Hepatocyte (in vitro differentiated cells): ENCODE measurements around the gene SPRN.

Source experiments
- EZH2 ChIP-seq: fragments of 200-600 bp; sonication (generic); IDR thresholded peaks from 2 replicates; pipeline ENCODE4 v1.6.1; 2016; ENCODE audit warnings: antibody characterized with exemption, mild to moderate bottlenecking, borderline replicate concordance
- TF ChIP-seq, protein P1 (sequence below): fragments of 200-600 bp; sonication (generic); IDR thresholded peaks from 2 replicates; pipeline ENCODE4 v1.5.1; 2016; ENCODE audit warnings: antibody characterized with exemption, mild to moderate bottlenecking; ENCODE audit not compliant: poor library complexity

DNA sequence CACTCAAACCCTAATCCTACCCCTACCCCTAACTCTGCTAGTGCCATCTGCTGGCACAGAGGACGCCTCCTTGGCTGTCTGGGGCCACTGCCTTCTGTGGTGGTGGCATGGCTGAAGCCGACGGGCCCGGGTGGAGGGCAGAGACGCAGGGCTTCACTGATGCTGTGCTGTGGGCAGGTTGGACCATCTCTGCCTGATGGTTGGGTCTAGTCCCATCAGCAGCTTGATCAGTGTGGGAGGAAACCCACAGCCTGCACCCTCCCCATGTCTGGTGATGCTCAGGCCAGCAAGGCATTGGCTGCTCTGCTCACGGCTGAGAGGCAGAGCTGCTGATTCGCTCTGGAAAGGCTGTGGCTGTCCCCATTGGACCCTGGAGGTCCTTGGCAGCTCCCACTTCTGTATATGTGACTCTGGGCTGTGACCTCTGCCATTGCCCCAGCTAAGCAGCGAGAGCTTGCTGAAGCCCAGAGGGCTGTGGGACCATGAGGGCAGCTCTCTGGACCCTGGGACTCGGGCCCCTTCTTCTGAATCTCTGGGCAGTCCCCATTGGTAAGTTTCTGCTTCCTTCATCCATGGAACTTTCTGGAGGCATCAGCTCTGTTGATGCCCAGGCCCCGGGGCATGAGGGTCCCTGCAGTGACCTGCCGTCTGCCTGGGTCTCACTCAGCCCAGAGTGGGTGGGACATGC is 29.2 kb upstream of the SPRN start, which contains the start of gene SCART1:
- TF ChIP-seq, protein P1, sequence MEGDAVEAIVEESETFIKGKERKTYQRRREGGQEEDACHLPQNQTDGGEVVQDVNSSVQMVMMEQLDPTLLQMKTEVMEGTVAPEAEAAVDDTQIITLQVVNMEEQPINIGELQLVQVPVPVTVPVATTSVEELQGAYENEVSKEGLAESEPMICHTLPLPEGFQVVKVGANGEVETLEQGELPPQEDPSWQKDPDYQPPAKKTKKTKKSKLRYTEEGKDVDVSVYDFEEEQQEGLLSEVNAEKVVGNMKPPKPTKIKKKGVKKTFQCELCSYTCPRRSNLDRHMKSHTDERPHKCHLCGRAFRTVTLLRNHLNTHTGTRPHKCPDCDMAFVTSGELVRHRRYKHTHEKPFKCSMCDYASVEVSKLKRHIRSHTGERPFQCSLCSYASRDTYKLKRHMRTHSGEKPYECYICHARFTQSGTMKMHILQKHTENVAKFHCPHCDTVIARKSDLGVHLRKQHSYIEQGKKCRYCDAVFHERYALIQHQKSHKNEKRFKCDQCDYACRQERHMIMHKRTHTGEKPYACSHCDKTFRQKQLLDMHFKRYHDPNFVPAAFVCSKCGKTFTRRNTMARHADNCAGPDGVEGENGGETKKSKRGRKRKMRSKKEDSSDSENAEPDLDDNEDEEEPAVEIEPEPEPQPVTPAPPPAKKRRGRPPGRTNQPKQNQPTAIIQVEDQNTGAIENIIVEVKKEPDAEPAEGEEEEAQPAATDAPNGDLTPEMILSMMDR = no peak
- no peak for TF ChIP-seq EZH2
